Right atrium auricular region (tissue), 2 donors: ENCODE measurements around the gene MRPL55. TPM values are rescaled to one million over a fixed set of nuclear protein-coding genes. Genes with fewer than 3 reads are reported as not detected.
A peak's percentile ranks its signal among the peaks of the same experiment; 100 is the strongest.
"Not testable (repeated sequence)": the region's sequence is repeated elsewhere in the genome, so short reads cannot be mapped to it uniquely, and the experiment has no call there.

Experiments
- DNase-seq: peaks from one replicate; pipeline ENCODE4 v3.0.0-alpha.2; 2019; ENCODE audit warnings: low spot score
- H3K27ac ChIP-seq, 2 donors: fragments of 200-600 bp; sonication (generic); 1 replicate in 1 of 2; 2 replicates in 1 of 2; pipeline ENCODE4 v1.5.1; 2016 to 2019
- H3K27me3 ChIP-seq, 2 donors: fragments of 200-600 bp; sonication (generic); one replicate each; pipeline versions ENCODE4 v1.5.1 to v1.6.0; 2017 to 2019
- H3K36me3 ChIP-seq: fragments of 200-600 bp; sonication (generic); one replicate; pipeline ENCODE4 v1.5.1; 2016
- H3K4me1 ChIP-seq, 2 donors: fragments of 200-600 bp; sonication (generic); one replicate each; pipeline versions ENCODE4 v1.5.1 to v1.6.0; 2017 to 2019
- H3K4me3 ChIP-seq, 2 donors: fragments of 200-600 bp; sonication (generic); 1 replicate in 1 of 2; 2 replicates in 1 of 2; pipeline ENCODE4 v1.5.1; 2017 to 2019; ENCODE audit warnings: mild to moderate bottlenecking in 1 of 2, moderate library complexity in 1 of 2
- H3K9me3 ChIP-seq, 2 donors: fragments of 200-600 bp; sonication (generic); one replicate each; pipeline ENCODE4 v1.5.1; 2019
- total RNA-seq, 2 donors: library from RNA; depleted of rRNA; stranded (reverse); fragments of >200 nt; gene quantifications; one replicate each; pipeline ENCODE4 v1.1.0, GENCODE V29; 2016
- TF ChIP-seq, protein P1 (sequence below), 2 donors: fragments of 200-600 bp; sonication (generic); IDR thresholded peaks; one replicate each; pipeline ENCODE4 v1.5.1; 2019; ENCODE audit warnings: antibody characterized with exemption in 2 of 2

MRPL55 gene
- total RNA-seq, 2 donors from 2014 or later: 76.6 to 81.2 TPM

DNA sequence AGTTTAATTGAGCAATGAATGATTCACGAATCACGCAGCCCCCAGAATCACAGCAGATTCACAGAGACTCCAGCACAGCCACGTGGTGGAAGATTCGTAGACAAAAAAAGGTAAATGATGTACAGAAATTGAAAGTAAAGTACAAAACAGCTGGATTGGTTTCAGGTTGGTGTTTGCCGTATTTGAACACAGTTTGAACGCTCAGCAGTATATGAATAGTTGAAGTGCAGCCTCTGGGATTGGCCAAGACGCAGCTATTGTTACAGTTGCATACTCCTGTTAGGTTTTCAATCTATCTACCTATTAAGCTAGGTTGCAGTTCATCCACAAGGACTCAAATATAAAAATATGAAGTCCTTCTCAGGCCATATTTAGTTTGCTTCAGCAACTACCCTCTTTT is 3.1 kb upstream of the MRPL55 start:
- Histone ChIP-seq H3K9me3 (no peaks in the 10 kb centered on the region), H3K27ac (no peak overlapping the region), H3K4me1 (peaks cover 0 to 20% of the 10 kb centered on the region in 2 donors), H3K27me3 (no peaks in the 10 kb centered on the region), H3K4me3 (no peak overlapping the region), H3K36me3 (peaks cover 4% of the 10 kb centered on the region)
- DNase-seq: no peak
- TF ChIP-seq, protein P1, sequence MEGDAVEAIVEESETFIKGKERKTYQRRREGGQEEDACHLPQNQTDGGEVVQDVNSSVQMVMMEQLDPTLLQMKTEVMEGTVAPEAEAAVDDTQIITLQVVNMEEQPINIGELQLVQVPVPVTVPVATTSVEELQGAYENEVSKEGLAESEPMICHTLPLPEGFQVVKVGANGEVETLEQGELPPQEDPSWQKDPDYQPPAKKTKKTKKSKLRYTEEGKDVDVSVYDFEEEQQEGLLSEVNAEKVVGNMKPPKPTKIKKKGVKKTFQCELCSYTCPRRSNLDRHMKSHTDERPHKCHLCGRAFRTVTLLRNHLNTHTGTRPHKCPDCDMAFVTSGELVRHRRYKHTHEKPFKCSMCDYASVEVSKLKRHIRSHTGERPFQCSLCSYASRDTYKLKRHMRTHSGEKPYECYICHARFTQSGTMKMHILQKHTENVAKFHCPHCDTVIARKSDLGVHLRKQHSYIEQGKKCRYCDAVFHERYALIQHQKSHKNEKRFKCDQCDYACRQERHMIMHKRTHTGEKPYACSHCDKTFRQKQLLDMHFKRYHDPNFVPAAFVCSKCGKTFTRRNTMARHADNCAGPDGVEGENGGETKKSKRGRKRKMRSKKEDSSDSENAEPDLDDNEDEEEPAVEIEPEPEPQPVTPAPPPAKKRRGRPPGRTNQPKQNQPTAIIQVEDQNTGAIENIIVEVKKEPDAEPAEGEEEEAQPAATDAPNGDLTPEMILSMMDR (IDR thresholded peaks at IDR 0.05): no peak

DNA sequence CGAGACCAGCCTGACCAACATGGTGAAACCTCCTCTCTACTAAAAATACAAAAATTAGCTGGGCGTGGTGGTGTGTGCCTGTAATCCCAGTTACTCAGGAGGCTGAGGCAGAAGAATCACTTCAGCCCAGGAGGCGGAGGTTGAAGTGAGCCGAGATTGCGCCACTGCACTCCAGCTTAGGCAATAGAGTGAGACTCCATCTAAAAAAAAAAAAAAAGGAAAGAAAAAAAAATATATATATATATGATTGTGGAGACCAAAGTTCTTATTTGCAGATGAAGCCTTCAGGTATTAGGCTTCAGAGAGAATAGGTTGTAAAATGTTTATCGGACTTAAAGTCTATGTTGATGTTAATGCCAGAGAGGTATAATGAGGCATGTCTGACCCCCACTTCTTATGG is 2.2 kb upstream of the MRPL55 start:
- H3K36me3 ChIP-seq, H3K9me3 ChIP-seq, H3K27ac ChIP-seq, H3K27me3 ChIP-seq, DNase-seq, H3K4me3 ChIP-seq: not testable (repeated sequence)
- peaks cover 0 to 20% of the 10 kb centered on the region in 2 donors for H3K4me1 ChIP-seq

DNA sequence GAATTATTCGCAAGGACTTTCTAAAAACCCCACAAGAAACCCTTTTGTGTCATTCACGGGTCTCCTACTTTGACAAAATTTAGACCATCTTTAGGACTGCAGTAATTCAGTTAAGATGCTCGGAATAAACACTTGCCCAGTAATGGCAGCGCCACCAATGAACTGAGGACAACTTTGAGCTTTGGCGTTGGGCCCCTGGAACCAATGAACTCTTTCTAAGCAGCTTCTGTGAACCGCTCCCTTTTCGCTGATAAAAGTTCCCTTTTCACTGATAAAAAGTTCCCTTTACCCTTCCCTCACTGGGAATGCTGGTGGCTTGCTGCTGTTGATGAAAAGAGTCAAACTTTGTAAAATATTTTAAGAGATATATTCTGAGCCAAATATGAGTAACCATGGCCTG is 1.5 kb upstream of the MRPL55 start:
- no peaks in the 10 kb centered on the region for H3K9me3 ChIP-seq
- H3K27me3 ChIP-seq: no peaks in the 10 kb centered on the region
- peaks cover 0 to 20% of the 10 kb centered on the region in 2 donors for H3K4me1 ChIP-seq
- DNase-seq: no peak
- H3K4me3 ChIP-seq: no peak overlapping the region
- TF ChIP-seq, protein P1 (IDR thresholded peaks at IDR 0.05): no peak
- H3K27ac ChIP-seq: peak overlapping the region; percentile 91 to 96
- peaks cover 14% of the 10 kb centered on the region for H3K36me3 ChIP-seq

DNA sequence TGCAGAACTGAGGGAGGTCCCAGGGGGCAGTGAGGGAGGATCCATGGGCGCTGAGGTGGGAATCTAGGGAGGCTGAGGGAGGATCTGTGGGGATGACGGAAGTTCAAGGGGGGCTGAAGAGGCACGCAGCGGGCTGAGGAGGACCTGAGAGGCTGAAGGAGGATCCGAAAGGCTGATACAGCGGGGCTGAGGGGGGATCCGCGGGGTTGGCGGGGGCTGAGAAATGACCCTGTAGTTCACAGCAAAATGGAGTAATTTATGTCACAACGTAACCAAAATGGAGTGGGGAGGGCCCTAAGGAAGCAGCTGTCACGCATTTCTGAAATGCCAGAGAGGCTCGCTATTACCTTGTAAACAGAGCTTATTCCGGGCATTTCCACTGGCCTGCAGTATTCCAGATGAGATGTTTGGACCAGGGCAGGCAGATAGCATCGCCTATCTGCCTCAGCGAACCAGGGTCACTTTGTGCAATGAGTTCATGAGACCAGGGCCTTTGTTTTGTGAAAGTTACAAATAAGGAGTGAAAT is 926 bp upstream of the MRPL55 start:
- Histone ChIP-seq H3K36me3 (peaks cover 14% of the 10 kb centered on the region), H3K4me1 (peaks cover 0 to 21% of the 10 kb centered on the region in 2 donors), H3K27me3 (no peaks in the 10 kb centered on the region), H3K9me3 (no peaks in the 10 kb centered on the region), H3K4me3 (peak overlapping the region; percentile 94 to 98), H3K27ac (peak overlapping the region; percentile 91 to 96)
- DNase-seq: no peak
- TF ChIP-seq, protein P1 (IDR thresholded peaks at IDR 0.05): no peak

DNA sequence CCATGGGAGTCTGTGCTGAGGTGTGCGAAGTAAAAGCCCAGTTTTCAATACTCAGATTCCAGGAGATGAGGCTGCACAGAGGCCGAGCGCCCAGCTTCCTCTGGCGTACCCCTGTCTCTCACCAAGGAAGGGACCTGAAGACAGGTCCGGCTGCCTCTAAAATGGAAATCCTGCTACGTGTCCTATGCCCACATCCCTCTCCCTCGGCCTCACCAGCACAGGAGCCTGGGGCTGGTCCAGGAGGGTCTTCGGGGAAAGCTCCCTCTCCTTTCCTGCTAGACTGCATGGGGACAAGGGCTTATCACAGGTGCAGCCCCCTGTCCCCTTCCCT is 392 bp downstream of the MRPL55 start:
- Histone ChIP-seq H3K4me1 (peaks cover 0 to 35% of the 10 kb centered on the region in 2 donors), H3K4me3 (peak overlapping the region; percentile 94 to 98), H3K27me3 (no peaks in the 10 kb centered on the region), H3K36me3 (peaks cover 14% of the 10 kb centered on the region), H3K27ac (peak overlapping the region; percentile 91 to 96), H3K9me3 (no peaks in the 10 kb centered on the region)
- no peak for DNase-seq
- TF ChIP-seq, protein P1 (IDR thresholded peaks at IDR 0.05): no peak

DNA sequence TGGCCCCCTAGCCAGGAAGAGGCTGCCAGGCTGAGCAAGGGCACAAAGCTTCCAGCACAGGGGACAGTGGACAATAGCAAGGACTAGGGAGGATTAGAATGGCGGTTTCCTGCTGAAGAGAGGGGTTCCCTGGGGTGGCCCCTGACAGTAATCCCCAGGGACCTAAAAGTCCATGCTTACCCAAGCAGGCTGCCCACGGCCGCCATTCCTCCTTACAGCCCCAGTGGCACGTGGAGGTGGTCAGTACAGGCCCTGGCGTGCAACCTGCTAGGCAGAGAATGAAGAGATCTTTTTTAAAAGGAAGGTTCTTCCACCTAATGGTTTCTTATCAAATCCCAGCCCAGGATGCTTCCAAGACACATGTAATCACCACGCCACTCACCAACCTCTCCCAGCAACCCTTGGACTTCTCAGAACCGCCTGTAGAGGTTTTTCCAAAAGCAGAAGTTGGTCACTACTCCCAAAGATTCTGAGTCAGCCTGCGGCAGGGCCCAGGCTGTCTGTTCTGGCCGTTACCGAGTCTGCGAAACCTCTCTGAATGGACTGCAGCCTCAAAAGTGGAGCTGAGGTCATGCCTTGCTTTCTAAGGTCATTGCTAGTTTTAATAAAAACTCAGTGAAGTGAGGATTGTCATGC is 926 bp downstream of the MRPL55 start:
- Histone ChIP-seq H3K36me3 (peaks cover 14% of the 10 kb centered on the region), H3K4me3 (peak overlapping the region; percentile 94 to 98), H3K27me3 (no peaks in the 10 kb centered on the region), H3K9me3 (no peaks in the 10 kb centered on the region), H3K27ac (peak overlapping the region; percentile 91 to 96), H3K4me1 (peaks cover 0 to 39% of the 10 kb centered on the region in 2 donors)
- TF ChIP-seq, protein P1 (IDR thresholded peaks at IDR 0.05): no peak
- DNase-seq: no peak
